HG02610 (cell line): ENCODE measurements around the gene FLACC1.
"Not testable (repeated sequence)": the region's sequence is repeated elsewhere in the genome, so short reads cannot be mapped to it uniquely, and the experiment has no call there.

Experiments
- ATAC-seq: cut with Tn5 transposase; IDR thresholded peaks from one replicate; pipeline ENCODE4 v1.9.1; 2021; ENCODE audit warnings: mild to moderate bottlenecking, moderate library complexity; ENCODE audit not compliant: unreplicated experiment

FLACC1 gene

GRCh38 chr2:201257956-201258665, 99.0 kb downstream of the FLACC1 start:
- ATAC-seq, result peak; percentile 58

GRCh38 chr2:201257381-201257955, 99.7 kb downstream of the FLACC1 start:
- peak; percentile 56 for ATAC-seq

- ATAC-seq, result no peak
Observed at GRCh38 chr2:201256082-201256481, 101.1 kb downstream of the FLACC1 start.

- ATAC-seq, result no peak
Observed at GRCh38 chr2:201255408-201256033, 101.6 kb downstream of the FLACC1 start.

GRCh38 chr2:201254081-201254730, 102.9 kb downstream of the FLACC1 start:
- ATAC-seq, result no peak

GRCh38 chr2:201250741-201251140, 106.4 kb downstream of the FLACC1 start:
- no peak for ATAC-seq

GRCh38 chr2:201249889-201250288, 107.3 kb downstream of the FLACC1 start:
- no peak for ATAC-seq

GRCh38 chr2:201248288-201248844, 108.8 kb downstream of the FLACC1 start:
- ATAC-seq, result no peak

- ATAC-seq, result no peak
Observed at GRCh38 chr2:201246280-201246679, 110.9 kb downstream of the FLACC1 start.

- no peak for ATAC-seq
Observed at GRCh38 chr2:201244829-201245228, 112.3 kb downstream of the FLACC1 start.

GRCh38 chr2:201242571-201243277, 114.4 kb downstream of the FLACC1 start:
- ATAC-seq, result no peak

GRCh38 chr2:201239167-201239935, 117.8 kb downstream of the FLACC1 start:
- not testable (repeated sequence) for ATAC-seq
